ENCODE measurements around the gene MACROD2. TPM values are rescaled to one million over a fixed set of nuclear protein-coding genes. Genes with fewer than 3 reads are reported as not detected.
"Not testable (repeated sequence)": the region's sequence is repeated elsewhere in the genome, so short reads cannot be mapped to it uniquely, and the experiment has no call there.

The MACROD2 gene
- polyA plus RNA-seq, 4 donors = 1.00 to 4.8 (median 1.4) TPM

- FAIRE-seq (no peak), DNase-seq (no peak)
- no peak overlapping the region for H3K27ac ChIP-seq (ENCODE audit: low read depth in 1 of 3, low read length in 2 of 3)
- no peaks in the 10 kb centered on the region for H3K27me3 ChIP-seq (ENCODE audit: control insufficient read depth in 3 of 3, insufficient read depth in 3 of 3, low read length in 3 of 3)
- H3K36me3 ChIP-seq (ENCODE audit: control insufficient read depth in 3 of 3, insufficient read depth in 2 of 3, low read depth in 1 of 3, low read length in 3 of 3) = no peaks in the 10 kb centered on the region
- no peaks in the 10 kb centered on the region for H3K4me1 ChIP-seq (ENCODE audit: control insufficient read depth in 3 of 3, insufficient read depth in 2 of 3, low read depth in 1 of 3, low read length in 2 of 3)
- peaks cover 0 to 6% of the 10 kb centered on the region in 2 donors for H3K9me3 ChIP-seq (ENCODE audit: control insufficient read depth in 2 of 2, insufficient read depth in 1 of 2, low read depth in 1 of 2, low read length in 1 of 2)
- H3K4me3 ChIP-seq (ENCODE audit: low read depth in 1 of 3, low read length in 3 of 3) = no peak overlapping the region
These were observed 996.8 kb downstream of the MACROD2 start for GRCh38 chr20:14992153-14992552.

GRCh38 chr20:14992961-14993360 is 997.6 kb downstream of the MACROD2 start:
- Histone ChIP-seq H3K9me3 (ENCODE audit: control insufficient read depth in 2 of 2, insufficient read depth in 1 of 2, low read depth in 1 of 2, low read length in 1 of 2) (peaks cover 0 to 13% of the 10 kb centered on the region in 2 donors), H3K4me1 (ENCODE audit: control insufficient read depth in 3 of 3, insufficient read depth in 2 of 3, low read depth in 1 of 3, low read length in 2 of 3) (no peaks in the 10 kb centered on the region), H3K4me3 (ENCODE audit: low read depth in 1 of 3, low read length in 3 of 3) (no peak overlapping the region), H3K27ac (ENCODE audit: low read depth in 1 of 3, low read length in 2 of 3) (no peak overlapping the region), H3K27me3 (ENCODE audit: control insufficient read depth in 3 of 3, insufficient read depth in 3 of 3, low read length in 3 of 3) (no peaks in the 10 kb centered on the region), H3K36me3 (ENCODE audit: control insufficient read depth in 3 of 3, insufficient read depth in 2 of 3, low read depth in 1 of 3, low read length in 3 of 3) (no peaks in the 10 kb centered on the region)
- 43 to 61% (median 59%) methylated on average over 2 of the region's 2 CpGs for WGBS, 3 donors
- DNase-seq (no peak), FAIRE-seq (no peak)

- DNase-seq = no peak
- Histone ChIP-seq H3K4me3 (ENCODE audit: low read depth in 1 of 3, low read length in 3 of 3) (no peak overlapping the region), H3K27me3 (ENCODE audit: control insufficient read depth in 3 of 3, insufficient read depth in 3 of 3, low read length in 3 of 3) (no peaks in the 10 kb centered on the region), H3K4me1 (ENCODE audit: control insufficient read depth in 3 of 3, insufficient read depth in 2 of 3, low read depth in 1 of 3, low read length in 2 of 3) (no peaks in the 10 kb centered on the region), H3K27ac (ENCODE audit: low read depth in 1 of 3, low read length in 2 of 3) (no peak overlapping the region), H3K9me3 (ENCODE audit: control insufficient read depth in 2 of 2, insufficient read depth in 1 of 2, low read depth in 1 of 2, low read length in 1 of 2) (peaks cover 0 to 16% of the 10 kb centered on the region in 2 donors), H3K36me3 (ENCODE audit: control insufficient read depth in 3 of 3, insufficient read depth in 2 of 3, low read depth in 1 of 3, low read length in 3 of 3) (no peaks in the 10 kb centered on the region)
- WGBS, 3 donors = 70 to 96% (median 88%) methylated on average over 2 of the region's 2 CpGs
- no peak for FAIRE-seq
These were observed 1001.8 kb downstream of the MACROD2 start for GRCh38 chr20:14996883-14997672.

- FAIRE-seq = no peak
- Histone ChIP-seq H3K27me3 (ENCODE audit: control insufficient read depth in 3 of 3, insufficient read depth in 3 of 3, low read length in 3 of 3) (no peaks in the 10 kb centered on the region), H3K4me1 (ENCODE audit: control insufficient read depth in 3 of 3, insufficient read depth in 2 of 3, low read depth in 1 of 3, low read length in 2 of 3) (no peaks in the 10 kb centered on the region), H3K27ac (ENCODE audit: low read depth in 1 of 3, low read length in 2 of 3) (no peak overlapping the region), H3K36me3 (ENCODE audit: control insufficient read depth in 3 of 3, insufficient read depth in 2 of 3, low read depth in 1 of 3, low read length in 3 of 3) (no peaks in the 10 kb centered on the region), H3K9me3 (ENCODE audit: control insufficient read depth in 2 of 2, insufficient read depth in 1 of 2, low read depth in 1 of 2, low read length in 1 of 2) (peaks cover 0 to 16% of the 10 kb centered on the region in 2 donors), H3K4me3 (ENCODE audit: low read depth in 1 of 3, low read length in 3 of 3) (no peak overlapping the region)
- WGBS, 3 donors = 83 to 90% (median 88%) methylated on average over 3 of the region's 3 CpGs
- no peak for DNase-seq
These were observed 1002.5 kb downstream of the MACROD2 start for GRCh38 chr20:14997791-14998190.

- Histone ChIP-seq H3K27ac (ENCODE audit: low read depth in 1 of 3, low read length in 2 of 3) (no peak overlapping the region), H3K27me3 (ENCODE audit: control insufficient read depth in 3 of 3, insufficient read depth in 3 of 3, low read length in 3 of 3) (no peaks in the 10 kb centered on the region), H3K4me1 (ENCODE audit: control insufficient read depth in 3 of 3, insufficient read depth in 2 of 3, low read depth in 1 of 3, low read length in 2 of 3) (peaks cover 0 to 4% (median 2%) of the 10 kb centered on the region in 3 donors), H3K9me3 (ENCODE audit: control insufficient read depth in 2 of 2, insufficient read depth in 1 of 2, low read depth in 1 of 2, low read length in 1 of 2) (peaks cover 0 to 3% of the 10 kb centered on the region in 2 donors), H3K4me3 (ENCODE audit: low read depth in 1 of 3, low read length in 3 of 3) (no peak overlapping the region), H3K36me3 (ENCODE audit: control insufficient read depth in 3 of 3, insufficient read depth in 2 of 3, low read depth in 1 of 3, low read length in 3 of 3) (no peaks in the 10 kb centered on the region)
- DNase-seq = no peak
- 49 to 62% (median 56%) methylated on average over 4 of the region's 4 CpGs for WGBS, 3 donors
- FAIRE-seq = no peak
These were observed 1010.1 kb downstream of the MACROD2 start for GRCh38 chr20:15005300-15005986.

- Histone ChIP-seq H3K27me3 (ENCODE audit: control insufficient read depth in 3 of 3, insufficient read depth in 3 of 3, low read length in 3 of 3) (no peaks in the 10 kb centered on the region), H3K27ac (ENCODE audit: low read depth in 1 of 3, low read length in 2 of 3) (no peak overlapping the region), H3K4me3 (ENCODE audit: low read depth in 1 of 3, low read length in 3 of 3) (no peak overlapping the region), H3K9me3 (ENCODE audit: control insufficient read depth in 2 of 2, insufficient read depth in 1 of 2, low read depth in 1 of 2, low read length in 1 of 2) (peaks cover 0 to 4% of the 10 kb centered on the region in 2 donors), H3K4me1 (ENCODE audit: control insufficient read depth in 3 of 3, insufficient read depth in 2 of 3, low read depth in 1 of 3, low read length in 2 of 3) (peaks cover 0 to 4% (median 2%) of the 10 kb centered on the region in 3 donors), H3K36me3 (ENCODE audit: control insufficient read depth in 3 of 3, insufficient read depth in 2 of 3, low read depth in 1 of 3, low read length in 3 of 3) (no peaks in the 10 kb centered on the region)
- 80 to 94% (median 89%) methylated on average over 4 of the region's 4 CpGs for WGBS, 3 donors
- FAIRE-seq (no peak), DNase-seq (no peak)
These were observed 1016.3 kb downstream of the MACROD2 start for GRCh38 chr20:15011631-15012030.

- DNase-seq (no peak), FAIRE-seq (no peak)
- WGBS, 3 donors = 68 to 84% (median 72%) methylated on average over 6 of the region's 6 CpGs
- no peak overlapping the region for H3K4me3 ChIP-seq (ENCODE audit: low read depth in 1 of 3, low read length in 3 of 3)
- no peaks in the 10 kb centered on the region for H3K27me3 ChIP-seq (ENCODE audit: control insufficient read depth in 3 of 3, insufficient read depth in 3 of 3, low read length in 3 of 3)
- H3K36me3 ChIP-seq (ENCODE audit: control insufficient read depth in 3 of 3, insufficient read depth in 2 of 3, low read depth in 1 of 3, low read length in 3 of 3) = no peaks in the 10 kb centered on the region
- no peak overlapping the region for H3K27ac ChIP-seq (ENCODE audit: low read depth in 1 of 3, low read length in 2 of 3)
- peaks cover 0 to 9% of the 10 kb centered on the region in 2 donors for H3K9me3 ChIP-seq (ENCODE audit: control insufficient read depth in 2 of 2, insufficient read depth in 1 of 2, low read depth in 1 of 2, low read length in 1 of 2)
- H3K4me1 ChIP-seq (ENCODE audit: control insufficient read depth in 3 of 3, insufficient read depth in 2 of 3, low read depth in 1 of 3, low read length in 2 of 3) = peaks cover 0 to 4% (median 2%) of the 10 kb centered on the region in 3 donors
These were observed 1017.2 kb downstream of the MACROD2 start for GRCh38 chr20:15012566-15012965.

GRCh38 chr20:15016875-15017274 is 1021.6 kb downstream of the MACROD2 start:
- H3K36me3 ChIP-seq (ENCODE audit: control insufficient read depth in 3 of 3, insufficient read depth in 2 of 3, low read depth in 1 of 3, low read length in 3 of 3); H3K4me3 ChIP-seq (ENCODE audit: low read depth in 1 of 3, low read length in 3 of 3); H3K27me3 ChIP-seq (ENCODE audit: control insufficient read depth in 3 of 3, insufficient read depth in 3 of 3, low read length in 3 of 3); H3K4me1 ChIP-seq (ENCODE audit: control insufficient read depth in 3 of 3, insufficient read depth in 2 of 3, low read depth in 1 of 3, low read length in 2 of 3); H3K27ac ChIP-seq (ENCODE audit: low read depth in 1 of 3, low read length in 2 of 3); FAIRE-seq; DNase-seq: not testable (repeated sequence)
- peaks cover 0 to 12% of the 10 kb centered on the region in 2 donors for H3K9me3 ChIP-seq (ENCODE audit: control insufficient read depth in 2 of 2, insufficient read depth in 1 of 2, low read depth in 1 of 2, low read length in 1 of 2)
- 46 to 79% (median 54%) methylated on average over 1 of the region's 1 CpG for WGBS, 3 donors
